Common myeloid progenitor, CD34-positive (primary cell): ENCODE measurements around the gene RER1.
A peak's percentile ranks its signal among the peaks of the same experiment; 100 is the strongest.
"Not testable (repeated sequence)": the region's sequence is repeated elsewhere in the genome, so short reads cannot be mapped to it uniquely, and the experiment has no call there.

Source experiments
- CTCF ChIA-PET: fragments of 350-600 bp; sonication (Branson Sonifier 250); formaldehyde crosslinking; loops from one replicate; lab custom pipeline; 2021; ENCODE audit warnings: antibody characterized with exemption; lab: Charles Lee
- POLR2A ChIA-PET: fragments of 350-600 bp; sonication (Branson Sonifier 250); formaldehyde crosslinking; loops from one replicate; lab custom pipeline; 2021; ENCODE audit warnings: antibody characterized with exemption; lab: Charles Lee
- DNase-seq, 3 donors: peaks; one replicate each; pipeline versions ENCODE4 v3.0.0 to v3.0.0-alpha.2; 2013
- H3K27ac ChIP-seq, 2 experiments: 1 replicate in 1 of 2; 2 replicates in 1 of 2; pipeline ENCODE4 v1.7.0; 2013; ENCODE audit warnings: inconsistent platforms in 2 of 2, low read length in 2 of 2, mild to moderate bottlenecking in 2 of 2, low read depth in 1 of 2, moderate library complexity in 1 of 2; ENCODE audit not compliant: severe bottlenecking in 2 of 2, insufficient read depth in 1 of 2, poor library complexity in 1 of 2
- H3K27me3 ChIP-seq, 5 experiments: replicated peaks in 2 of 5; 1 replicate in 3 of 5; 2 replicates in 2 of 5; pipeline versions ENCODE4 v1.6.1 to v1.7.0; 2013; ENCODE audit warnings: low read length in 4 of 5, mild to moderate bottlenecking in 2 of 5, moderate library complexity in 2 of 5, inconsistent platforms in 1 of 5; ENCODE audit not compliant: insufficient read depth in 5 of 5, control insufficient read depth in 4 of 5
- H3K36me3 ChIP-seq, 4 experiments: 1 replicate in 2 of 4; 2 replicates in 2 of 4; pipeline versions ENCODE4 v1.6.1 to v1.7.0; 2013; ENCODE audit warnings: low read length in 3 of 4, control low read depth in 1 of 4, mild to moderate bottlenecking in 1 of 4; ENCODE audit not compliant: control insufficient read depth in 4 of 4, insufficient read depth in 4 of 4
- H3K4me1 ChIP-seq, 4 experiments: 1 replicate in 3 of 4; 2 replicates in 1 of 4; pipeline versions ENCODE4 v1.6.1 to v1.7.1; 2013; ENCODE audit warnings: low read length in 3 of 4, mild to moderate bottlenecking in 3 of 4, control low read depth in 1 of 4, inconsistent platforms in 1 of 4, moderate library complexity in 1 of 4; ENCODE audit not compliant: control insufficient read depth in 4 of 4, insufficient read depth in 4 of 4; ENCODE audit errors: control extremely low read depth in 1 of 4
- H3K4me3 ChIP-seq, 7 experiments: 1 replicate in 4 of 7; 2 replicates in 3 of 7; pipeline versions ENCODE4 v1.5.1 to v1.7.0; 2013; ENCODE audit warnings: mild to moderate bottlenecking in 7 of 7, low read length in 6 of 7, moderate library complexity in 6 of 7, inconsistent platforms in 2 of 7, low read depth in 2 of 7, control low read depth in 1 of 7; ENCODE audit not compliant: insufficient read depth in 4 of 7, control insufficient read depth in 1 of 7; ENCODE audit errors: extremely low read depth in 1 of 7
- H3K9me3 ChIP-seq, 5 experiments: 1 replicate in 4 of 5; 2 replicates in 1 of 5; pipeline versions ENCODE4 v1.6.1 to v1.7.1; 2013; ENCODE audit warnings: low read length in 4 of 5, mild to moderate bottlenecking in 2 of 5, inconsistent platforms in 1 of 5, low read depth in 1 of 5, moderate library complexity in 1 of 5; ENCODE audit not compliant: control insufficient read depth in 4 of 5, insufficient read depth in 2 of 5; ENCODE audit errors: control extremely low read depth in 1 of 5
- WGBS: methylation state at CpG from one replicate; pipeline ENCODE4 v1.1.5; 2013; ENCODE audit not compliant: insufficient coverage; 5-methylcytosine and 5-hydroxymethylcytosine counted together

RER1 gene

GRCh38 chr1:2438038-2438437 lies 46.4 kb downstream of the RER1 start:
- no peak overlapping the region for H3K27ac ChIP-seq
- peaks cover 0 to 6% (median 0%) of the 10 kb centered on the region in 5 experiments for H3K9me3 ChIP-seq
- DNase-seq = peak in 1 of 3 donors; percentile 20
- peaks cover 0 to 41% (median 10%) of the 10 kb centered on the region in 5 experiments for H3K27me3 ChIP-seq
- POLR2A ChIA-PET = no interaction called here
- CTCF ChIA-PET = no interaction called here
- peaks cover 0 to 19% (median 11%) of the 10 kb centered on the region in 4 experiments for H3K4me1 ChIP-seq
- no peaks in the 10 kb centered on the region for H3K36me3 ChIP-seq
- no peak overlapping the region for H3K4me3 ChIP-seq
- 90% methylated on average over 14 of the region's 15 CpGs for WGBS

DNA sequence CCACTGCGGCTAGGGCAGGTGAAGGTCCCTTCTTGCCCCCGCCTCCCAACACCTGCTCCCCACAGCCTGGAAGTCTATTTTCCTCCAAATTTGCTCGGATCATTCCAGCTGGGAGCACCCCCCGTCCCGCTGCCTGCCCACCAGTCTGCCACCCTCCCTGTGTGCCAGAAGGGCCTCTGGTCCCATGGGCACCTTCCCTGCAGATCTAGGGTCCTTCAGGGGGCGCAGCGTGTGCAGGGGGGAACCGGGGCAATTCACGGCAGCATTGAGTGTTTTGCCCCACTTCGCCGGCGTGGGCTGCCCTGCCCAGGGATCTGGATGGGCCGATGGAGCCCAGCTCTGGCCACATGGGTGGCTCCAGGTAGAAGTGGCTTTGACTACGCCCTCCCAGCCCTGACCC lies 47.0 kb downstream of the RER1 start:
- 91% methylated on average over 13 of the region's 14 CpGs for WGBS
- Histone ChIP-seq H3K27me3 (peaks cover 0 to 40% (median 11%) of the 10 kb centered on the region in 5 experiments), H3K4me3 (no peak overlapping the region), H3K27ac (no peak overlapping the region), H3K4me1 (peaks cover 0 to 19% (median 11%) of the 10 kb centered on the region in 4 experiments), H3K9me3 (peaks cover 0 to 6% (median 0%) of the 10 kb centered on the region in 5 experiments), H3K36me3 (no peaks in the 10 kb centered on the region)
- DNase-seq = no peak
- POLR2A ChIA-PET = no interaction called here
- CTCF ChIA-PET = no interaction called here

GRCh38 chr1:2439369-2439768 lies 47.7 kb downstream of the RER1 start:
- 88% methylated on average over 14 of the region's 15 CpGs for WGBS
- ChIA-PET POLR2A (no interaction called here), CTCF (no interaction called here)
- H3K36me3 ChIP-seq = no peaks in the 10 kb centered on the region
- DNase-seq = no peak
- no peak overlapping the region for H3K4me3 ChIP-seq
- peaks cover 0 to 39% (median 12%) of the 10 kb centered on the region in 5 experiments for H3K27me3 ChIP-seq
- peaks cover 0 to 6% (median 0%) of the 10 kb centered on the region in 5 experiments for H3K9me3 ChIP-seq
- H3K27ac ChIP-seq = no peak overlapping the region
- H3K4me1 ChIP-seq = peaks cover 0 to 12% (median 7%) of the 10 kb centered on the region in 4 experiments

DNA sequence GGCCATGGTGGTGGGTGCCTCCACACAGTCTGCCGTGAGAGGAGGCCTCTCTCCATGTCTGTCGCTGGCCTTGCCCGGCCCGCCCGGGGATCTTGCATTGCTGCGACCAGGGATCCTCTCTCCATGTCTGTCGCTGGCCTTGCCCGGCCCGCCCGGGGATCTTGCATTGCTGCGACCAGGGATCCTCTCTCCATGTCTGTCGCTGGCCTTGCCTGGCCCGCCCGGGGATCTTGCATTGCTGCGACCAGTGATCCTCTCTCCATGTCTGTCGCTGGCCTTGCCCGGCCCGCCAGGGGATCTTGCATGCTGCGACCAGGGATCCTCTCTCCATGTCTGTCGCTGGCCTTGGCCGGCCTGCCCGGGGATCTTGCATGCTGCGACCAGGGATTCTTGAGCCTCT lies 48.7 kb downstream of the RER1 start:
- H3K9me3 ChIP-seq, POLR2A ChIA-PET, DNase-seq, H3K36me3 ChIP-seq, H3K4me3 ChIP-seq, CTCF ChIA-PET, H3K27ac ChIP-seq, H3K4me1 ChIP-seq: not testable (repeated sequence)
- WGBS = 96% methylated on average over 23 of the region's 23 CpGs
- peaks cover 0 to 43% (median 15%) of the 10 kb centered on the region in 5 experiments for H3K27me3 ChIP-seq

DNA sequence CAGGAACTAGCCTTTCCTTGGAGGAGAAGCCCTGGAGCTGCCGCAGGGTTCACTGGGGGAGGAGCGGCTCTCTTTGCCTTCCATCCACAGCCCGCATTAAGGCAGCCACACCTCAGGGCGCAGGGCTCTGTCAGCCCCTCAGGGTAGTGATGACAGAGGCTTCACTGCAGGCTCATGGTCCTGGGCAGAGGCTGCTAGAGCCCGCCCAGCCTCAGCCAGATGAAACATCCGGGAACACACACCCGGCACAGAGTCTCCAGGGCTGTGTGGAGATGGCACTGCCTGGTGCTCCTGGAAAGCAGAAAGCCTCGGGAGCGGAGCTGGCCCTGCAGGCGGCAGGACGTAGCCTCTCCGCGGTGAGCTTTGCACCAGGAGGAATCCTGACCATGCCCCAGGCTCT lies 50.1 kb downstream of the RER1 start:
- CTCF ChIA-PET = interaction anchor here (1.0 kb wide), 1 partner anchor 14 kb away, joined by 3 read pairs; no protein-coding TSS in a partner anchor
- WGBS = 80% methylated on average over 12 of the region's 13 CpGs

GRCh38 chr1:2442661-2443060 lies 51.0 kb downstream of the RER1 start:
- Histone ChIP-seq H3K4me3 (no peak overlapping the region), H3K36me3 (no peaks in the 10 kb centered on the region), H3K9me3 (peaks cover 0 to 6% (median 0%) of the 10 kb centered on the region in 5 experiments), H3K27me3 (peaks cover 0 to 66% (median 15%) of the 10 kb centered on the region in 5 experiments), H3K4me1 (peaks cover 0 to 5% (median 0%) of the 10 kb centered on the region in 4 experiments), H3K27ac (no peak overlapping the region)
- ChIA-PET POLR2A (no interaction called here), CTCF (no interaction called here)
- 82% methylated on average over 5 of the region's 6 CpGs for WGBS
- DNase-seq = no peak

More for the DNA sequence above, 50.1 kb downstream of the RER1 start:
- H3K4me1 ChIP-seq = peaks cover 0 to 5% (median 0%) of the 10 kb centered on the region in 4 experiments
- H3K27me3 ChIP-seq = peaks cover 0 to 57% (median 15%) of the 10 kb centered on the region in 5 experiments
- no peaks in the 10 kb centered on the region for H3K36me3 ChIP-seq
- H3K27ac ChIP-seq = no peak overlapping the region
- no peak overlapping the region for H3K4me3 ChIP-seq
- H3K9me3 ChIP-seq = peaks cover 0 to 6% (median 0%) of the 10 kb centered on the region in 5 experiments
- POLR2A ChIA-PET = interaction anchor here (0.8 kb wide), 1 partner anchor 8 kb away, joined by 3 read pairs; no protein-coding TSS in a partner anchor
- DNase-seq = no peak

GRCh38 chr1:2443277-2444137 lies 51.9 kb downstream of the RER1 start:
- Histone ChIP-seq H3K4me3 (no peak overlapping the region), H3K4me1 (peaks cover 0 to 5% (median 0%) of the 10 kb centered on the region in 4 experiments), H3K27me3 (peaks cover 0 to 74% (median 15%) of the 10 kb centered on the region in 5 experiments), H3K36me3 (no peaks in the 10 kb centered on the region), H3K9me3 (peaks cover 0 to 6% (median 0%) of the 10 kb centered on the region in 5 experiments), H3K27ac (no peak overlapping the region)
- peak; percentile 17 to 26 (median 20) for DNase-seq
- 2% methylated on average over 86 of the region's 107 CpGs for WGBS
- ChIA-PET CTCF (no interaction called here), POLR2A (no interaction called here)
